CD4-positive, alpha-beta memory T cell (primary cell): ENCODE measurements around the gene POLR2L. TPM values are rescaled to one million over a fixed set of nuclear protein-coding genes. Genes with fewer than 3 reads are reported as not detected.

Source experiments
- polyA plus RNA-seq, 2 donors: library from polyadenylated mRNA; unstranded; fragments of 300-500 nt; fragmentation: Illumina TruSeq; gene quantifications; one replicate each; pipeline ENCODE4 v1.2.3, GENCODE V29; 2021
- total RNA-seq, 2 experiments: library from RNA; stranded (reverse); gene quantifications; one replicate each; pipeline ENCODE4 v1.2.3, GENCODE V29; 2021

The POLR2L gene
- total and polyA plus RNA-seq, 4 experiments from 2014 or later = 55.8 to 108 (median 69.9) TPM

Other genes starting within 250 kb of the POLR2L start
- 10 to 100 TPM; 67.6 to 76.6 TPM for gene IRF7, start 226.6 kb downstream of the POLR2L start, total RNA-seq
- 10 to 100 TPM; 20.8 to 37.4 TPM for gene IRF7, start 226.6 kb downstream of the POLR2L start, polyA plus RNA-seq
- gene CDHR5, start 217.6 kb downstream of the POLR2L start, total RNA-seq = not detected
- not detected for gene CDHR5, start 217.6 kb downstream of the POLR2L start, polyA plus RNA-seq
- gene SCT, start 215.3 kb downstream of the POLR2L start, total RNA-seq = not detected
- gene SCT, start 215.3 kb downstream of the POLR2L start, polyA plus RNA-seq = not detected
- 1 to 10 TPM in 1 of 2 experiments, under 1 TPM in 1; 0.64 to 1.0 TPM for gene DRD4, start 205.3 kb downstream of the POLR2L start, total RNA-seq
- not detected for gene DRD4, start 205.3 kb downstream of the POLR2L start, polyA plus RNA-seq
- gene DEAF1, start 147.3 kb downstream of the POLR2L start, total RNA-seq = 10 to 100 TPM; 41.3 to 44.3 TPM
- gene DEAF1, start 147.3 kb downstream of the POLR2L start, polyA plus RNA-seq = 10 to 100 TPM; 34.5 to 50.8 TPM
- 10 to 100 TPM; 44.7 to 47.3 TPM for gene TMEM80, start 146.7 kb downstream of the POLR2L start, total RNA-seq
- gene TMEM80, start 146.7 kb downstream of the POLR2L start, polyA plus RNA-seq = 10 to 100 TPM; 27.0 to 32.6 TPM
- gene EPS8L2, start 136.3 kb downstream of the POLR2L start, total RNA-seq = 10 to 100 TPM; 17.4 to 17.8 TPM
- 10 to 100 TPM; 15.4 to 19.5 TPM for gene EPS8L2, start 136.3 kb downstream of the POLR2L start, polyA plus RNA-seq
- gene TALDO1, start 95.1 kb downstream of the POLR2L start, total RNA-seq = 10 to 100 TPM; 80.4 to 90.5 TPM
- gene TALDO1, start 95.1 kb downstream of the POLR2L start, polyA plus RNA-seq = 100 to 1,000 TPM; 174 to 244 TPM
- 10 to 100 TPM; 51.5 to 64.9 TPM for gene GATD1, start 65.0 kb downstream of the POLR2L start, total RNA-seq
- gene GATD1, start 65.0 kb downstream of the POLR2L start, polyA plus RNA-seq = 10 to 100 TPM in 1 of 2 donors, 1 to 10 TPM in 1; 4.3 to 15.0 TPM
- gene CEND1, start 52.4 kb downstream of the POLR2L start, total RNA-seq = under 1 TPM in 1 of 2 experiments, not detected in 1; 0.19 TPM
- gene CEND1, start 52.4 kb downstream of the POLR2L start, polyA plus RNA-seq = not detected
- 10 to 100 TPM; 24.0 to 24.1 TPM for gene SLC25A22, start 44.2 kb downstream of the POLR2L start, total RNA-seq
- 10 to 100 TPM in 1 of 2 donors, 1 to 10 TPM in 1; 9.4 to 13.5 TPM for gene SLC25A22, start 44.2 kb downstream of the POLR2L start, polyA plus RNA-seq
- gene PIDD1, start 37.3 kb downstream of the POLR2L start, total RNA-seq = 10 to 100 TPM; 32.5 to 34.8 TPM
- 1 to 10 TPM; 7.0 to 7.8 TPM for gene PIDD1, start 37.3 kb downstream of the POLR2L start, polyA plus RNA-seq
- gene RPLP2, start 32.6 kb downstream of the POLR2L start, total RNA-seq = 1,000 to 10,000 TPM; 4,870 to 5,155 TPM
- gene RPLP2, start 32.6 kb downstream of the POLR2L start, polyA plus RNA-seq = 1,000 to 10,000 TPM; 1,822 to 3,757 TPM
- gene PNPLA2, start 23.6 kb downstream of the POLR2L start, total RNA-seq = 100 to 1,000 TPM; 200 to 201 TPM
- 10 to 100 TPM; 12.2 to 35.2 TPM for gene PNPLA2, start 23.6 kb downstream of the POLR2L start, polyA plus RNA-seq
- under 1 TPM in 1 of 2 experiments, not detected in 1; 0.55 TPM for gene CRACR2B, start 14.6 kb downstream of the POLR2L start, total RNA-seq
- not detected for gene CRACR2B, start 14.6 kb downstream of the POLR2L start, polyA plus RNA-seq
- gene CD151, start 9.6 kb downstream of the POLR2L start, total RNA-seq = 10 to 100 TPM; 20.7 to 23.4 TPM
- 10 to 100 TPM in 1 of 2 donors, 1 to 10 TPM in 1; 9.7 to 24.8 TPM for gene CD151, start 9.6 kb downstream of the POLR2L start, polyA plus RNA-seq
- 1 to 10 TPM; 5.3 to 5.8 TPM for gene TSPAN4, start 323 bp upstream of the POLR2L start, total RNA-seq
- 1 to 10 TPM; 1.8 to 3.5 TPM for gene TSPAN4, start 323 bp upstream of the POLR2L start, polyA plus RNA-seq
- 10 to 100 TPM; 52.1 to 59.2 TPM for gene CHID1, start 68.3 kb upstream of the POLR2L start, total RNA-seq
- 10 to 100 TPM; 46.9 to 82.3 TPM for gene CHID1, start 68.3 kb upstream of the POLR2L start, polyA plus RNA-seq
- 10 to 100 TPM; 81.7 to 87.4 TPM for gene AP2A2, start 83.3 kb upstream of the POLR2L start, total RNA-seq
- gene AP2A2, start 83.3 kb upstream of the POLR2L start, polyA plus RNA-seq = 10 to 100 TPM in 1 of 2 donors, 1 to 10 TPM in 1; 5.1 to 14.1 TPM
- gene MUC6, start 194.2 kb upstream of the POLR2L start, total RNA-seq = not detected
- under 1 TPM in 1 of 2 donors, not detected in 1; 0.13 TPM for gene MUC6, start 194.2 kb upstream of the POLR2L start, polyA plus RNA-seq
- gene MUC2, start 232.3 kb upstream of the POLR2L start, total RNA-seq = not detected
- gene MUC2, start 232.3 kb upstream of the POLR2L start, polyA plus RNA-seq = not detected